CD8-positive, alpha-beta memory T cell (primary cell): ENCODE measurements around the gene SLC22A2. TPM values are rescaled to one million over a fixed set of nuclear protein-coding genes. Genes with fewer than 3 reads are reported as not detected.

Experiments
- CTCF ChIA-PET: fragments of 350-600 bp; sonication (Branson Sonifier 250); formaldehyde crosslinking; loops from one replicate; lab custom pipeline; 2021; ENCODE audit warnings: antibody characterized with exemption; lab: Charles Lee
- POLR2A ChIA-PET: fragments of 350-600 bp; sonication (Branson Sonifier 250); formaldehyde crosslinking; loops from one replicate; lab custom pipeline; 2021; ENCODE audit warnings: antibody characterized with exemption; lab: Charles Lee
- DNase-seq, 5 donors: peaks; one replicate each; pipeline versions ENCODE4 v3.0.0 to v3.0.0-alpha.2; 2020 to 2022; ENCODE audit warnings: mixed read lengths in 1 of 5
- H3K27ac ChIP-seq: one replicate; pipeline ENCODE4 v1.7.0; 2013; ENCODE audit warnings: low read depth, mild to moderate bottlenecking, low read length, moderate library complexity
- H3K27me3 ChIP-seq: 2 replicates; pipeline ENCODE4 v1.7.0; 2013; ENCODE audit warnings: low read length, mild to moderate bottlenecking; ENCODE audit not compliant: insufficient read depth, poor library complexity, severe bottlenecking
- H3K36me3 ChIP-seq: 2 replicates; pipeline ENCODE4 v1.7.0; 2013; ENCODE audit warnings: mild to moderate bottlenecking, low read length, moderate library complexity; ENCODE audit not compliant: insufficient read depth
- H3K4me1 ChIP-seq: 2 replicates; pipeline ENCODE4 v1.7.0; 2013; ENCODE audit warnings: mild to moderate bottlenecking, low read length, moderate library complexity; ENCODE audit not compliant: insufficient read depth
- H3K4me3 ChIP-seq: 2 replicates; pipeline ENCODE4 v1.7.0; 2013; ENCODE audit warnings: mild to moderate bottlenecking, low read length
- H3K9me3 ChIP-seq: 2 replicates; pipeline ENCODE4 v1.7.0; 2013; ENCODE audit warnings: mild to moderate bottlenecking, low read length
- H3K27ac Mint-ChIP-seq, 8 donors: one replicate each; pipeline ENCODE4 v1.8.0; 2020 to 2021; ENCODE audit warnings: mixed read lengths in 8 of 8, mild to moderate bottlenecking in 6 of 8, inconsistent platforms in 3 of 8, moderate library complexity in 3 of 8
- H3K27me3 Mint-ChIP-seq, 2 donors: one replicate each; pipeline ENCODE4 v1.8.0; 2020 to 2021; ENCODE audit warnings: mixed read lengths in 2 of 2, mild to moderate bottlenecking in 1 of 2, moderate library complexity in 1 of 2
- H3K36me3 Mint-ChIP-seq, 3 donors: one replicate each; pipeline ENCODE4 v1.8.0; 2020 to 2021; ENCODE audit warnings: mixed read lengths in 3 of 3, inconsistent platforms in 1 of 3, mild to moderate bottlenecking in 1 of 3
- H3K4me1 Mint-ChIP-seq, 3 donors: one replicate each; pipeline ENCODE4 v1.8.0; 2020 to 2021; ENCODE audit warnings: mixed read lengths in 3 of 3, inconsistent platforms in 1 of 3, mild to moderate bottlenecking in 1 of 3
- H3K4me3 Mint-ChIP-seq, 7 donors: one replicate each; pipeline ENCODE4 v1.8.0; 2020 to 2021; ENCODE audit warnings: mixed read lengths in 7 of 7, mild to moderate bottlenecking in 6 of 7, moderate library complexity in 4 of 7, inconsistent platforms in 2 of 7
- H3K9me3 Mint-ChIP-seq, 5 donors: one replicate each; pipeline ENCODE4 v1.8.0; 2020 to 2022; ENCODE audit warnings: mixed read lengths in 5 of 5, mild to moderate bottlenecking in 3 of 5, moderate library complexity in 2 of 5, inconsistent platforms in 1 of 5
- polyA plus RNA-seq: library from polyadenylated mRNA; unstranded; fragments of 300-500 nt; fragmentation: Illumina TruSeq; gene quantifications from one replicate; pipeline ENCODE4 v1.2.3, GENCODE V29; 2021
- total RNA-seq, 2 experiments: library from RNA; stranded (reverse); gene quantifications; one replicate each; pipeline ENCODE4 v1.2.3, GENCODE V29; 2021

SLC22A2 gene
- total and polyA plus RNA-seq, 3 experiments from 2014 or later: not detected

- DNase-seq: no peak
- Mint-ChIP-seq H3K4me1 (no peaks in the 10 kb centered on the region), H3K27ac (peak overlapping the region in 1 of 8 donors; percentile 38), H3K27me3 (peaks cover 15 to 27% of the 10 kb centered on the region in 2 donors), H3K4me3 (no peak overlapping the region), H3K9me3 (no peaks in the 10 kb centered on the region), H3K36me3 (no peaks in the 10 kb centered on the region)
- Histone ChIP-seq H3K4me3 (no peak overlapping the region), H3K27ac (no peak overlapping the region), H3K27me3 (no peaks in the 10 kb centered on the region), H3K9me3 (no peaks in the 10 kb centered on the region), H3K36me3 (no peaks in the 10 kb centered on the region), H3K4me1 (no peaks in the 10 kb centered on the region)
- ChIA-PET POLR2A (no interaction called here), CTCF (no interaction called here)
These were observed 80.3 kb downstream of the SLC22A2 start for GRCh38 chr6:160178271-160178670.

GRCh38 chr6:160177220-160177619 lies 81.4 kb downstream of the SLC22A2 start:
- H3K27me3 ChIP-seq: no peaks in the 10 kb centered on the region
- no peaks in the 10 kb centered on the region for H3K9me3 ChIP-seq
- H3K4me3 Mint-ChIP-seq: no peak overlapping the region
- no peak for DNase-seq
- H3K27ac Mint-ChIP-seq: peak overlapping the region in 1 of 8 donors; percentile 51
- ChIA-PET POLR2A (no interaction called here), CTCF (no interaction called here)
- H3K27me3 Mint-ChIP-seq: peaks cover 14 to 27% of the 10 kb centered on the region in 2 donors
- no peak overlapping the region for H3K27ac ChIP-seq
- no peaks in the 10 kb centered on the region for H3K36me3 Mint-ChIP-seq
- no peaks in the 10 kb centered on the region for H3K36me3 ChIP-seq
- no peaks in the 10 kb centered on the region for H3K4me1 Mint-ChIP-seq
- H3K9me3 Mint-ChIP-seq: no peaks in the 10 kb centered on the region
- H3K4me3 ChIP-seq: no peak overlapping the region
- no peaks in the 10 kb centered on the region for H3K4me1 ChIP-seq

- Histone ChIP-seq H3K27ac (no peak overlapping the region), H3K4me3 (no peak overlapping the region), H3K27me3 (no peaks in the 10 kb centered on the region), H3K9me3 (no peaks in the 10 kb centered on the region), H3K36me3 (no peaks in the 10 kb centered on the region), H3K4me1 (no peaks in the 10 kb centered on the region)
- ChIA-PET CTCF (no interaction called here), POLR2A (no interaction called here)
- DNase-seq: no peak
- Mint-ChIP-seq H3K36me3 (no peaks in the 10 kb centered on the region), H3K27ac (no peak overlapping the region), H3K4me1 (no peaks in the 10 kb centered on the region), H3K4me3 (no peak overlapping the region), H3K27me3 (peaks cover 9 to 43% of the 10 kb centered on the region in 2 donors), H3K9me3 (no peaks in the 10 kb centered on the region)
These were observed 83.9 kb downstream of the SLC22A2 start for GRCh38 chr6:160174681-160175080.

GRCh38 chr6:160173806-160174527 lies 84.7 kb downstream of the SLC22A2 start:
- Histone ChIP-seq H3K36me3 (no peaks in the 10 kb centered on the region), H3K27ac (no peak overlapping the region), H3K27me3 (no peaks in the 10 kb centered on the region), H3K4me1 (no peaks in the 10 kb centered on the region), H3K4me3 (no peak overlapping the region), H3K9me3 (no peaks in the 10 kb centered on the region)
- POLR2A ChIA-PET: no interaction called here
- Mint-ChIP-seq H3K27ac (no peak overlapping the region), H3K9me3 (no peaks in the 10 kb centered on the region), H3K4me3 (no peak overlapping the region), H3K27me3 (peaks cover 10 to 44% of the 10 kb centered on the region in 2 donors), H3K36me3 (no peaks in the 10 kb centered on the region), H3K4me1 (no peaks in the 10 kb centered on the region)
- no peak for DNase-seq
- CTCF ChIA-PET: no interaction called here

GRCh38 chr6:160172704-160173103 lies 85.9 kb downstream of the SLC22A2 start:
- DNase-seq: no peak
- ChIA-PET CTCF (no interaction called here), POLR2A (no interaction called here)
- H3K27ac ChIP-seq: no peak overlapping the region
- H3K4me3 ChIP-seq: no peak overlapping the region
- Mint-ChIP-seq H3K4me1 (no peaks in the 10 kb centered on the region), H3K36me3 (no peaks in the 10 kb centered on the region), H3K4me3 (no peak overlapping the region), H3K27me3 (peaks cover 10 to 46% of the 10 kb centered on the region in 2 donors), H3K27ac (no peak overlapping the region), H3K9me3 (no peaks in the 10 kb centered on the region)
- H3K27me3 ChIP-seq: no peaks in the 10 kb centered on the region
- H3K9me3 ChIP-seq: no peaks in the 10 kb centered on the region
- H3K36me3 ChIP-seq: no peaks in the 10 kb centered on the region
- H3K4me1 ChIP-seq: no peaks in the 10 kb centered on the region

GRCh38 chr6:160170018-160170680 lies 88.5 kb downstream of the SLC22A2 start:
- Mint-ChIP-seq H3K36me3 (peaks cover 0 to 2% (median 0%) of the 10 kb centered on the region in 3 donors), H3K4me1 (no peaks in the 10 kb centered on the region), H3K9me3 (peaks cover 0 to 2% (median 2%) of the 10 kb centered on the region in 5 donors), H3K4me3 (no peak overlapping the region), H3K27me3 (peaks cover 10 to 46% of the 10 kb centered on the region in 2 donors), H3K27ac (no peak overlapping the region)
- Histone ChIP-seq H3K36me3 (no peaks in the 10 kb centered on the region), H3K9me3 (no peaks in the 10 kb centered on the region), H3K27ac (no peak overlapping the region), H3K27me3 (peaks cover 6% of the 10 kb centered on the region), H3K4me1 (no peaks in the 10 kb centered on the region), H3K4me3 (no peak overlapping the region)
- ChIA-PET POLR2A (no interaction called here), CTCF (no interaction called here)
- DNase-seq: no peak

GRCh38 chr6:160167604-160168399 lies 90.8 kb downstream of the SLC22A2 start:
- peaks cover 0 to 7% (median 4%) of the 10 kb centered on the region in 5 donors for H3K9me3 Mint-ChIP-seq
- H3K9me3 ChIP-seq: no peaks in the 10 kb centered on the region
- no peaks in the 10 kb centered on the region for H3K36me3 ChIP-seq
- peaks cover 6% of the 10 kb centered on the region for H3K27me3 ChIP-seq
- POLR2A ChIA-PET: no interaction called here
- peak overlapping the region in 1 of 7 donors; percentile 8 for H3K4me3 Mint-ChIP-seq
- peaks cover 10 to 49% of the 10 kb centered on the region in 2 donors for H3K27me3 Mint-ChIP-seq
- H3K36me3 Mint-ChIP-seq: peaks cover 0 to 4% (median 0%) of the 10 kb centered on the region in 3 donors
- no peaks in the 10 kb centered on the region for H3K4me1 Mint-ChIP-seq
- no peak overlapping the region for H3K27ac Mint-ChIP-seq
- H3K27ac ChIP-seq: no peak overlapping the region
- H3K4me3 ChIP-seq: no peak overlapping the region
- no peak for DNase-seq
- no peaks in the 10 kb centered on the region for H3K4me1 ChIP-seq
- CTCF ChIA-PET: no interaction called here
